ENCODE data around the gene IL17C.
"Not testable (repeated sequence)": the region's sequence is repeated elsewhere in the genome, so short reads cannot be mapped to it uniquely, and the experiment has no call there.

Gene IL17C

GRCh38 chr16:88605186-88606147, 32.9 kb upstream of the IL17C start:
- Histone ChIP-seq H3K4me3 (ENCODE audit: low read length) (no peak overlapping the region), H3K36me3 (ENCODE audit: control insufficient read depth, low read length) (peaks cover 79% of the 10 kb centered on the region), H3K4me1 (ENCODE audit: control insufficient read depth, low read length) (peaks cover 25% of the 10 kb centered on the region), H3K27me3 (ENCODE audit: control insufficient read depth, low read length) (no peaks in the 10 kb centered on the region), H3F3A (ENCODE audit: control insufficient read depth, insufficient read depth) (no peaks in the 10 kb centered on the region), H3K27ac (ENCODE audit: low read depth, low read length) (no peak overlapping the region), H3K9me3 (ENCODE audit: control insufficient read depth, insufficient read depth, low read length) (no peaks in the 10 kb centered on the region), H3K4me2 (ENCODE audit: low read length) (no peak overlapping the region), H3K9me2 (replicated peaks; ENCODE audit: control insufficient read depth, low read length) (no peaks in the 10 kb centered on the region), H4K20me1 (ENCODE audit: control insufficient read depth, insufficient read depth, low read depth, low read length) (0 out of 2 replicates have a peak, but pooled peaks cover 3% of the 10 kb centered on the region), H3K79me2 (ENCODE audit: control insufficient read depth, low read length) (peaks cover 35% of the 10 kb centered on the region)
- no peak for TF ChIP-seq CTCF (IDR thresholded peaks at IDR 0.05; ENCODE audit: low read depth, low read length, poor library complexity, severe bottlenecking)
- no peak for TF ChIP-seq EZH2phosphoT487 (IDR thresholded peaks at IDR 0.05; ENCODE audit: borderline replicate concordance, low read length)

- Histone ChIP-seq H3K4me2 (ENCODE audit: low read length) (no peak overlapping the region), H3F3A (ENCODE audit: control insufficient read depth, insufficient read depth) (no peaks in the 10 kb centered on the region), H3K27ac (ENCODE audit: low read depth, low read length) (no peak overlapping the region), H3K4me1 (ENCODE audit: control insufficient read depth, low read length) (peaks cover 25% of the 10 kb centered on the region), H3K36me3 (ENCODE audit: control insufficient read depth, low read length) (peaks cover 79% of the 10 kb centered on the region), H3K9me2 (replicated peaks; ENCODE audit: control insufficient read depth, low read length) (no peaks in the 10 kb centered on the region), H3K9me3 (ENCODE audit: control insufficient read depth, insufficient read depth, low read length) (no peaks in the 10 kb centered on the region), H3K27me3 (ENCODE audit: control insufficient read depth, low read length) (no peaks in the 10 kb centered on the region), H4K20me1 (ENCODE audit: control insufficient read depth, insufficient read depth, low read depth, low read length) (0 out of 2 replicates have a peak, but pooled peaks cover 3% of the 10 kb centered on the region), H3K4me3 (ENCODE audit: low read length) (no peak overlapping the region), H3K79me2 (ENCODE audit: control insufficient read depth, low read length) (peaks cover 38% of the 10 kb centered on the region)
- TF ChIP-seq EZH2phosphoT487 (IDR thresholded peaks at IDR 0.05; ENCODE audit: borderline replicate concordance, low read length), result no peak
- no peak for TF ChIP-seq CTCF (IDR thresholded peaks at IDR 0.05; ENCODE audit: low read depth, low read length, poor library complexity, severe bottlenecking)
Observed at GRCh38 chr16:88606148-88606757, 32.1 kb upstream of the IL17C start.

GRCh38 chr16:88608076-88608475, 30.3 kb upstream of the IL17C start:
- no peaks in the 10 kb centered on the region for H3K9me3 ChIP-seq (ENCODE audit: control insufficient read depth, insufficient read depth, low read length)
- H3K4me3 ChIP-seq (ENCODE audit: low read length), result no peak overlapping the region
- H3K27me3 ChIP-seq (ENCODE audit: control insufficient read depth, low read length), result no peaks in the 10 kb centered on the region
- H3K4me1 ChIP-seq (ENCODE audit: control insufficient read depth, low read length), result peaks cover 25% of the 10 kb centered on the region
- 0 out of 2 replicates have a peak, but pooled peaks cover 3% of the 10 kb centered on the region for H4K20me1 ChIP-seq (ENCODE audit: control insufficient read depth, insufficient read depth, low read depth, low read length)
- peaks cover 40% of the 10 kb centered on the region for H3K79me2 ChIP-seq (ENCODE audit: control insufficient read depth, low read length)
- H3K4me2 ChIP-seq (ENCODE audit: low read length), result peak overlapping the region; percentile 56
- H3F3A ChIP-seq (ENCODE audit: control insufficient read depth, insufficient read depth), result no peaks in the 10 kb centered on the region
- peaks cover 76% of the 10 kb centered on the region for H3K36me3 ChIP-seq (ENCODE audit: control insufficient read depth, low read length)
- TF ChIP-seq EZH2phosphoT487 (IDR thresholded peaks at IDR 0.05; ENCODE audit: borderline replicate concordance, low read length) (no peak), CTCF (IDR thresholded peaks at IDR 0.05; ENCODE audit: low read depth, low read length, poor library complexity, severe bottlenecking) (no peak)
- H3K9me2 ChIP-seq (replicated peaks; ENCODE audit: control insufficient read depth, low read length), result no peaks in the 10 kb centered on the region
- H3K27ac ChIP-seq (ENCODE audit: low read depth, low read length), result peak overlapping the region; percentile 27

- peaks cover 85% of the 10 kb centered on the region for H3K36me3 ChIP-seq (ENCODE audit: control insufficient read depth, low read length)
Observed at GRCh38 chr16:88609426-88609825, 28.9 kb upstream of the IL17C start.

More at GRCh38 chr16:88609426-88609825, 28.9 kb upstream of the IL17C start:
- H4K20me1 ChIP-seq (ENCODE audit: control insufficient read depth, insufficient read depth, low read depth, low read length); H3F3A ChIP-seq (ENCODE audit: control insufficient read depth, insufficient read depth); H3K4me2 ChIP-seq (ENCODE audit: low read length); H3K9me3 ChIP-seq (ENCODE audit: control insufficient read depth, insufficient read depth, low read length); H3K9me2 ChIP-seq (replicated peaks; ENCODE audit: control insufficient read depth, low read length); H3K27ac ChIP-seq (ENCODE audit: low read depth, low read length); H3K27me3 ChIP-seq (ENCODE audit: control insufficient read depth, low read length); H3K4me3 ChIP-seq (ENCODE audit: low read length): not testable (repeated sequence)
- peaks cover 25% of the 10 kb centered on the region for H3K4me1 ChIP-seq (ENCODE audit: control insufficient read depth, low read length)
- H3K79me2 ChIP-seq (ENCODE audit: control insufficient read depth, low read length), result peaks cover 54% of the 10 kb centered on the region

Data from DOHH2 (cell line).